Thymus (tissue), 11 donors: Measurements from ENCODE around the gene PCDH9. TPM values are rescaled to one million over a fixed set of nuclear protein-coding genes. Genes with fewer than 3 reads are reported as not detected.

Experiments
- DNase-seq, 9 donors: peaks; one replicate each; pipeline ENCODE4 v3.0.0-alpha.2; 2013; ENCODE audit warnings: low spot score in 9 of 9, low read depth in 6 of 9, missing footprints in 1 of 9
- H3K27ac ChIP-seq, 2 donors: one replicate each; pipeline ENCODE4 v1.5.1; 2013; ENCODE audit warnings: control low read depth in 1 of 2, low read depth in 1 of 2, low read length in 1 of 2, mild to moderate bottlenecking in 1 of 2, moderate library complexity in 1 of 2
- H3K27me3 ChIP-seq, 2 donors: one replicate each; pipeline ENCODE4 v1.5.1; 2013; ENCODE audit warnings: low read length in 1 of 2; ENCODE audit not compliant: control insufficient read depth in 2 of 2, insufficient read depth in 1 of 2
- H3K36me3 ChIP-seq, 2 donors: one replicate each; pipeline ENCODE4 v1.5.1; 2013; ENCODE audit warnings: low read length in 1 of 2, mild to moderate bottlenecking in 1 of 2, moderate library complexity in 1 of 2; ENCODE audit not compliant: control insufficient read depth in 2 of 2, insufficient read depth in 2 of 2
- H3K4me1 ChIP-seq, 2 donors: one replicate each; pipeline ENCODE4 v1.5.1; 2013; ENCODE audit warnings: low read length in 2 of 2; ENCODE audit not compliant: control insufficient read depth in 2 of 2, insufficient read depth in 2 of 2
- H3K4me3 ChIP-seq, 2 donors: one replicate each; pipeline ENCODE4 v1.5.1; 2013; ENCODE audit warnings: low read length in 2 of 2, control low read depth in 1 of 2, mild to moderate bottlenecking in 1 of 2
- H3K9me3 ChIP-seq, 2 donors: one replicate each; pipeline ENCODE4 v1.5.1; 2013; ENCODE audit warnings: low read length in 1 of 2, mild to moderate bottlenecking in 1 of 2; ENCODE audit not compliant: control insufficient read depth in 2 of 2, insufficient read depth in 1 of 2
- WGBS: extraction: QIAGEN DNeasy Blood & Tissue Kit; methylation state at CpG from one replicate; pipeline ENCODE4 v1.1.7; 2013; 5-methylcytosine and 5-hydroxymethylcytosine counted together
- polyA plus RNA-seq: library from polyadenylated mRNA; stranded (reverse); fragments of 200-250 nt; gene quantifications from one replicate; pipeline ENCODE4 v1.2.3, GENCODE V29; 2013
- total RNA-seq: library from RNA; stranded (reverse); fragments of 120-200 nt; gene quantifications from one replicate; pipeline ENCODE4 v1.2.4, GENCODE V29; 2013
- donor health status: healthy.

PCDH9 gene
- total and polyA plus RNA-seq, 2 donors = 0.82 to 5.0 TPM

- Histone ChIP-seq H3K4me3 (no peak overlapping the region), H3K4me1 (no peaks in the 10 kb centered on the region), H3K36me3 (no peaks in the 10 kb centered on the region), H3K27ac (no peak overlapping the region), H3K27me3 (no peaks in the 10 kb centered on the region), H3K9me3 (no peaks in the 10 kb centered on the region)
- 96% methylated on average over 10 of the region's 10 CpGs for WGBS
- no peak for DNase-seq
Measured at GRCh38 chr13:67036699-67037457, 193.3 kb downstream of the PCDH9 start.

- H3K27me3 ChIP-seq = no peaks in the 10 kb centered on the region
- H3K4me1 ChIP-seq = no peaks in the 10 kb centered on the region
- DNase-seq = no peak
- no peaks in the 10 kb centered on the region for H3K36me3 ChIP-seq
- WGBS = 94% methylated on average over 1 of the region's 1 CpG
- peak overlapping the region in 1 of 2 donors; percentile 2 for H3K27ac ChIP-seq
- no peaks in the 10 kb centered on the region for H3K9me3 ChIP-seq
- H3K4me3 ChIP-seq = no peak overlapping the region
Measured at GRCh38 chr13:67033170-67033569, 197.0 kb downstream of the PCDH9 start.

GRCh38 chr13:67023130-67023876, 206.8 kb downstream of the PCDH9 start:
- Histone ChIP-seq H3K27ac (peak overlapping the region; percentile 31 to 82), H3K9me3 (no peaks in the 10 kb centered on the region), H3K4me1 (peaks cover 3 to 7% of the 10 kb centered on the region in 2 donors), H3K4me3 (peak overlapping the region; percentile 10 to 35), H3K27me3 (no peaks in the 10 kb centered on the region), H3K36me3 (no peaks in the 10 kb centered on the region)
- under 1% methylated on average over 4 of the region's 4 CpGs for WGBS
- DNase-seq = peak; percentile 39 to 87 (median 61)

- Histone ChIP-seq H3K4me1 (peaks cover 3 to 7% of the 10 kb centered on the region in 2 donors), H3K4me3 (no peak overlapping the region), H3K9me3 (no peaks in the 10 kb centered on the region), H3K27ac (no peak overlapping the region), H3K36me3 (no peaks in the 10 kb centered on the region), H3K27me3 (no peaks in the 10 kb centered on the region)
- no peak for DNase-seq
- WGBS = 94% methylated on average over 3 of the region's 3 CpGs
Measured at GRCh38 chr13:67018775-67019174, 211.4 kb downstream of the PCDH9 start.

- H3K4me1 ChIP-seq = peaks cover 0 to 4% of the 10 kb centered on the region in 2 donors
- no peak overlapping the region for H3K4me3 ChIP-seq
- no peak overlapping the region for H3K27ac ChIP-seq
- 99% methylated on average over 2 of the region's 2 CpGs for WGBS
- H3K36me3 ChIP-seq = no peaks in the 10 kb centered on the region
- H3K27me3 ChIP-seq = no peaks in the 10 kb centered on the region
- H3K9me3 ChIP-seq = no peaks in the 10 kb centered on the region
- DNase-seq = no peak
Measured at GRCh38 chr13:67017276-67017675, 212.9 kb downstream of the PCDH9 start.

- no peak overlapping the region for H3K27ac ChIP-seq
- WGBS = 99% methylated on average over 2 of the region's 2 CpGs
- no peaks in the 10 kb centered on the region for H3K27me3 ChIP-seq
Measured at GRCh38 chr13:67015976-67016600, 214.0 kb downstream of the PCDH9 start.

GRCh38 chr13:67014399-67014798, 215.7 kb downstream of the PCDH9 start:
- Histone ChIP-seq H3K4me1 (no peaks in the 10 kb centered on the region), H3K4me3 (no peak overlapping the region), H3K9me3 (no peaks in the 10 kb centered on the region), H3K27me3 (no peaks in the 10 kb centered on the region), H3K36me3 (no peaks in the 10 kb centered on the region), H3K27ac (no peak overlapping the region)
- no peak for DNase-seq
- WGBS = 98% methylated on average over 1 of the region's 1 CpG

More at GRCh38 chr13:67015976-67016600, 214.0 kb downstream of the PCDH9 start:
- Histone ChIP-seq H3K9me3 (no peaks in the 10 kb centered on the region), H3K36me3 (no peaks in the 10 kb centered on the region), H3K4me3 (no peak overlapping the region), H3K4me1 (no peaks in the 10 kb centered on the region)
- DNase-seq = no peak

- 95% methylated on average over 2 of the region's 2 CpGs for WGBS
- DNase-seq = no peak
Measured at GRCh38 chr13:67013709-67014108, 216.4 kb downstream of the PCDH9 start.

More at GRCh38 chr13:67013709-67014108, 216.4 kb downstream of the PCDH9 start:
- H3K27ac ChIP-seq = no peak overlapping the region
- H3K9me3 ChIP-seq = no peaks in the 10 kb centered on the region
- no peaks in the 10 kb centered on the region for H3K27me3 ChIP-seq
- H3K36me3 ChIP-seq = no peaks in the 10 kb centered on the region
- H3K4me1 ChIP-seq = no peaks in the 10 kb centered on the region
- H3K4me3 ChIP-seq = no peak overlapping the region
